Endothelial cell of umbilical vein (primary cell): ENCODE data around the gene FANK1. TPM values are rescaled to one million over a fixed set of nuclear protein-coding genes. Genes with fewer than 3 reads are reported as not detected.

Source experiments
- BruUV-seq: library from RNA; stranded (reverse); fragments of 400-500 nt; replicated peaks from 2 replicates; lab custom pipeline; 2021; lab: Mats Ljungman, UMichigan
- CTCF ChIA-PET: fragments of 300-600, 350-600 bp; sonication (Branson Sonifier 250); formaldehyde crosslinking; loops from one replicate; lab custom pipeline; 2021; ENCODE audit warnings: antibody characterized with exemption, inconsistent platforms; lab: Charles Lee
- POLR2A ChIA-PET: fragments of 300-600, 350-600 bp; sonication (Branson Sonifier 250); formaldehyde crosslinking; loops from one replicate; lab custom pipeline; 2021; ENCODE audit warnings: antibody characterized with exemption, inconsistent platforms; lab: Charles Lee
- DNase-seq: peaks from one replicate; pipeline ENCODE4 v3.0.0-alpha.2; 2011; ENCODE audit warnings: low read depth, low spot score
- FAIRE-seq: peaks from 2 replicates; lab custom pipeline; 2011; peaks lifted over from hg19 to GRCh38; lab: Jason Lieb, UNC
- H2AFZ ChIP-seq: 2 replicates; pipeline ENCODE4 v1.6.0; 2012; ENCODE audit warnings: low read depth, low read length, control low read depth, inconsistent platforms
- H3K27ac ChIP-seq: 2 replicates; pipeline ENCODE4 v1.5.1; 2011; ENCODE audit warnings: low read depth, mild to moderate bottlenecking, control low read depth, low read length, moderate library complexity; ENCODE audit not compliant: insufficient read depth
- H3K27me3 ChIP-seq, 2 experiments: 2 replicates each; pipeline versions ENCODE4 v1.6.0 to v1.6.1; 2011; ENCODE audit warnings: low read length in 2 of 2, mixed read lengths in 1 of 2; ENCODE audit not compliant: control insufficient read depth in 2 of 2, insufficient read depth in 2 of 2
- H3K36me3 ChIP-seq, 2 experiments: 2 replicates in 1 of 2; 3 replicates in 1 of 2; pipeline ENCODE4 v1.5.1; 2011; ENCODE audit warnings: low read length in 2 of 2, mild to moderate bottlenecking in 1 of 2, moderate library complexity in 1 of 2; ENCODE audit not compliant: control insufficient read depth in 2 of 2, insufficient read depth in 2 of 2; ENCODE audit errors: extremely low read depth in 1 of 2
- H3K4me1 ChIP-seq: 3 replicates; pipeline ENCODE4 v1.5.1; 2011; ENCODE audit warnings: mild to moderate bottlenecking, low read length; ENCODE audit not compliant: control insufficient read depth, insufficient read depth; ENCODE audit errors: extremely low read depth
- H3K4me2 ChIP-seq: 2 replicates; pipeline ENCODE4 v1.6.1; 2011; ENCODE audit warnings: low read length, control low read depth, mixed read lengths; ENCODE audit not compliant: insufficient read depth
- H3K4me3 ChIP-seq, 3 experiments: fragments of 200-600 bp in 1 of 3; sonication (generic), shearing (Covaris generic) in 1 of 3; replicated peaks in 1 of 3; 2 replicates each; pipeline ENCODE4 v1.5.1; 2011 to 2016; ENCODE audit warnings: control low read depth in 3 of 3, low read length in 3 of 3, mild to moderate bottlenecking in 2 of 3, inconsistent platforms in 1 of 3, low read depth in 1 of 3, moderate library complexity in 1 of 3; ENCODE audit not compliant: insufficient read depth in 1 of 3
- H3K79me2 ChIP-seq: 2 replicates; pipeline ENCODE4 v1.6.0; 2012; ENCODE audit warnings: low read length, inconsistent platforms; ENCODE audit not compliant: control insufficient read depth, insufficient read depth
- H3K9ac ChIP-seq: replicated peaks from 2 replicates; pipeline ENCODE3; 2011; ENCODE audit warnings: low read length, control low read depth; ENCODE audit not compliant: insufficient read depth; ENCODE audit errors: extremely low read depth
- H3K9me1 ChIP-seq: replicated peaks from 3 replicates; pipeline ENCODE4 v1.6.0; 2011; ENCODE audit warnings: mild to moderate bottlenecking, low read length; ENCODE audit not compliant: control insufficient read depth, insufficient read depth; ENCODE audit errors: extremely low read depth
- H3K9me3 ChIP-seq: replicated peaks from 2 replicates; pipeline ENCODE4 v1.5.1; 2012; ENCODE audit warnings: low read length, inconsistent platforms; ENCODE audit not compliant: control insufficient read depth, insufficient read depth
- H4K20me1 ChIP-seq: replicated peaks from 2 replicates; pipeline ENCODE3; 2011; ENCODE audit warnings: mild to moderate bottlenecking, low read length; ENCODE audit not compliant: control insufficient read depth, insufficient read depth; ENCODE audit errors: extremely low read depth
- EZH2 ChIP-seq: IDR thresholded peaks from 2 replicates; pipeline ENCODE4 v1.6.1; 2012; ENCODE audit warnings: borderline replicate concordance, low read depth, mild to moderate bottlenecking, moderate library complexity, low read length, inconsistent platforms; ENCODE audit not compliant: severe bottlenecking
- FOS ChIP-seq: IDR thresholded peaks from 2 replicates; pipeline ENCODE4 v1.6.1; 2011; ENCODE audit warnings: mild to moderate bottlenecking, low read length, moderate library complexity, borderline replicate concordance; ENCODE audit not compliant: insufficient read depth
- GATA2 ChIP-seq: IDR thresholded peaks from 2 replicates; pipeline ENCODE4 v1.7.0; 2011; ENCODE audit warnings: low read depth, mild to moderate bottlenecking, moderate library complexity, mixed read lengths, low read length; ENCODE audit not compliant: insufficient read length, insufficient read depth
- JUN ChIP-seq: IDR thresholded peaks from 2 replicates; pipeline ENCODE4 v1.6.1; 2011; ENCODE audit warnings: borderline replicate concordance, low read depth; ENCODE audit not compliant: insufficient read length, insufficient read depth
- MYC ChIP-seq: IDR thresholded peaks from one replicate; pipeline ENCODE4 v1.6.1; 2011; ENCODE audit warnings: mild to moderate bottlenecking, low read depth, low read length
- POLR2A ChIP-seq: IDR thresholded peaks from 2 replicates; pipeline ENCODE4 v1.6.1; 2012; ENCODE audit warnings: low read depth, mild to moderate bottlenecking, control low read depth, low read length
- POLR2AphosphoS5 ChIP-seq: IDR thresholded peaks from 2 replicates; pipeline ENCODE4 v1.6.1; 2012; ENCODE audit warnings: low read depth, mild to moderate bottlenecking, control low read depth, low read length, moderate library complexity; ENCODE audit not compliant: insufficient read depth
- dilution Hi-C: fragments of 300-500 bp; cut with MboI; formaldehyde crosslinking; loops from one replicate; pipeline ENCODE4 v1.15.0; 2019; ENCODE audit warnings: low sequenced_read_pairs; ENCODE audit not compliant: extremely low pct_ligation_motif_present
- intact Hi-C: fragments of 100-400 bp; cut with micrococcal nuclease; formaldehyde crosslinking; loops from one replicate; pipeline ENCODE4 v1.10.0; 2022
- polyA plus RNA-seq, 4 experiments: library from polyadenylated mRNA; depleted of rRNA in 3 of 4; stranded (reverse) in 3 of 4; unstranded in 1 of 4; fragments of >200 nt; gene quantifications; 2 replicates each; pipeline versions ENCODE4 v1.2.1 to v1.2.3, GENCODE V29; 2011 to 2012; ENCODE audit warnings: missing spikeins in 1 of 4
- total RNA-seq: library from RNA; stranded (reverse); gene quantifications from 2 replicates; pipeline ENCODE4 v1.2.3, GENCODE V29; 2021
- TF ChIP-seq, protein P1 (sequence below), 2 donors: IDR thresholded peaks; 1 replicate in 1 of 2; 2 replicates in 1 of 2; pipeline ENCODE4 v1.5.1; 2011; ENCODE audit warnings: low read length in 2 of 2, mild to moderate bottlenecking in 2 of 2, moderate library complexity in 2 of 2, control low read depth in 1 of 2, inconsistent platforms in 1 of 2, low read depth in 1 of 2; ENCODE audit not compliant: insufficient read depth in 1 of 2; ENCODE audit errors: extremely low read depth in 1 of 2

The FANK1 gene
- total and polyA plus RNA-seq, 2 donors (not counting 3 experiments of a cell fraction or from before 2014, with no cell fraction given): 1.6 to 1.9 TPM

GRCh38 chr10:125866421-125867029 is 29.8 kb upstream of the FANK1 start:
- intact Hi-C loops (loop anchor here (5.0 kb wide), 1 partner anchor 731 kb away; no protein-coding TSS in a partner anchor), dilution Hi-C loops (no loop called here)
- Histone ChIP-seq H3K27ac (no peak overlapping the region), H4K20me1 (no peaks in the 10 kb centered on the region), H3K4me3 (no peak overlapping the region), H3K36me3 (peaks cover 4 to 10% of the 10 kb centered on the region in 2 experiments), H3K9ac (no peak overlapping the region), H3K4me2 (no peak overlapping the region), H3K9me3 (no peaks in the 10 kb centered on the region), H3K79me2 (no peaks in the 10 kb centered on the region), H3K27me3 (no peaks in the 10 kb centered on the region), H3K9me1 (no peaks in the 10 kb centered on the region), H3K4me1 (no peaks in the 10 kb centered on the region), H2AFZ (no peak overlapping the region)
- CTCF ChIA-PET: interaction anchor here (1.1 to 1.6 kb wide), 3 partner anchors 11 to 68 kb away, joined by 3 to 5 read pairs (median 4); no protein-coding TSS in a partner anchor
- DNase-seq: no peak
- FAIRE-seq: no peak
- no TSS peak for BruUV-seq
- TF ChIP-seq POLR2AphosphoS5 (no peak), JUN (no peak), MYC (no peak), EZH2 (no peak), GATA2 (no peak), FOS (no peak), POLR2A (no peak)
- TF ChIP-seq, protein P1, sequence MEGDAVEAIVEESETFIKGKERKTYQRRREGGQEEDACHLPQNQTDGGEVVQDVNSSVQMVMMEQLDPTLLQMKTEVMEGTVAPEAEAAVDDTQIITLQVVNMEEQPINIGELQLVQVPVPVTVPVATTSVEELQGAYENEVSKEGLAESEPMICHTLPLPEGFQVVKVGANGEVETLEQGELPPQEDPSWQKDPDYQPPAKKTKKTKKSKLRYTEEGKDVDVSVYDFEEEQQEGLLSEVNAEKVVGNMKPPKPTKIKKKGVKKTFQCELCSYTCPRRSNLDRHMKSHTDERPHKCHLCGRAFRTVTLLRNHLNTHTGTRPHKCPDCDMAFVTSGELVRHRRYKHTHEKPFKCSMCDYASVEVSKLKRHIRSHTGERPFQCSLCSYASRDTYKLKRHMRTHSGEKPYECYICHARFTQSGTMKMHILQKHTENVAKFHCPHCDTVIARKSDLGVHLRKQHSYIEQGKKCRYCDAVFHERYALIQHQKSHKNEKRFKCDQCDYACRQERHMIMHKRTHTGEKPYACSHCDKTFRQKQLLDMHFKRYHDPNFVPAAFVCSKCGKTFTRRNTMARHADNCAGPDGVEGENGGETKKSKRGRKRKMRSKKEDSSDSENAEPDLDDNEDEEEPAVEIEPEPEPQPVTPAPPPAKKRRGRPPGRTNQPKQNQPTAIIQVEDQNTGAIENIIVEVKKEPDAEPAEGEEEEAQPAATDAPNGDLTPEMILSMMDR (IDR thresholded peaks at IDR 0.05; ENCODE audit: extremely low read depth in 1 of 2, insufficient read depth in 1 of 2, low read depth in 1 of 2, low read length in 2 of 2): no peak
- POLR2A ChIA-PET: no interaction called here
